NCI-H748 treated with DMSO at 0.1 percent for 48 hours (cell line): ENCODE results near the gene HDAC4.

Experiments
- DNase-seq: peaks from one replicate; lab custom pipeline; 2025; lab: John Stamatoyannopoulos, UW

Gene HDAC4

GRCh38 chr2:239327536-239328350 lies 73.1 kb downstream of the HDAC4 start:
- DNase-seq = no peak

GRCh38 chr2:239326831-239327535 lies 73.8 kb downstream of the HDAC4 start:
- no peak for DNase-seq

- no peak for DNase-seq
Observed at GRCh38 chr2:239324456-239324855, 76.4 kb downstream of the HDAC4 start.

- DNase-seq = no peak
Observed at GRCh38 chr2:239323447-239323846, 77.4 kb downstream of the HDAC4 start.

- DNase-seq = no peak
Observed at GRCh38 chr2:239322416-239323086, 78.3 kb downstream of the HDAC4 start.

- DNase-seq = no peak
Observed at GRCh38 chr2:239321596-239322415, 79.0 kb downstream of the HDAC4 start.

GRCh38 chr2:239318790-239319661 lies 81.8 kb downstream of the HDAC4 start:
- no peak for DNase-seq

- DNase-seq = no peak
Observed at GRCh38 chr2:239318151-239318611, 82.6 kb downstream of the HDAC4 start.

- DNase-seq = no peak
Observed at GRCh38 chr2:239316562-239317465, 84.0 kb downstream of the HDAC4 start.

GRCh38 chr2:239315308-239315707 lies 85.5 kb downstream of the HDAC4 start:
- DNase-seq = no peak

- no peak for DNase-seq
Observed at GRCh38 chr2:239313776-239314175, 87.0 kb downstream of the HDAC4 start.

- no peak for DNase-seq
Observed at GRCh38 chr2:239312741-239313667, 87.8 kb downstream of the HDAC4 start.

GRCh38 chr2:239312081-239312511 lies 88.7 kb downstream of the HDAC4 start:
- DNase-seq = no peak

GRCh38 chr2:239311132-239312040 lies 89.4 kb downstream of the HDAC4 start:
- no peak for DNase-seq

GRCh38 chr2:239310401-239311061 lies 90.3 kb downstream of the HDAC4 start:
- DNase-seq = no peak

GRCh38 chr2:239309398-239310245 lies 91.2 kb downstream of the HDAC4 start:
- no peak for DNase-seq
